Thoracic aorta (tissue), 2 donors: Measurements from ENCODE around the gene EZH2. TPM values are rescaled to one million over a fixed set of nuclear protein-coding genes. Genes with fewer than 3 reads are reported as not detected.

Experiments used
- ATAC-seq: fragments of 150-250 bp; one replicate; pipeline ENCODE4 v1.8.0; 2017; ENCODE audit warnings: low read depth; ENCODE audit not compliant: insufficient number of reproducible peaks, low FRiP score
- DNase-seq: peaks from one replicate; pipeline ENCODE4 v3.0.0-alpha.2; 2020; ENCODE audit warnings: low spot score
- H3K27ac ChIP-seq, 2 donors: fragments of 200-600 bp; sonication (generic); 1 replicate in 1 of 2; 2 replicates in 1 of 2; pipeline ENCODE4 v1.5.1; 2016; ENCODE audit warnings: mild to moderate bottlenecking in 2 of 2, moderate library complexity in 2 of 2
- H3K27me3 ChIP-seq: fragments of 200-600 bp; sonication (generic); replicated peaks from 2 replicates; pipeline ENCODE4 v1.6.0; 2016; ENCODE audit warnings: mild to moderate bottlenecking; ENCODE audit not compliant: insufficient read depth
- H3K36me3 ChIP-seq: fragments of 200-600 bp; sonication (generic); one replicate; pipeline ENCODE4 v1.5.1; 2016
- H3K4me1 ChIP-seq, 2 donors: fragments of 200-600 bp; sonication (generic); 1 replicate in 1 of 2; 2 replicates in 1 of 2; pipeline versions ENCODE4 v1.5.1 to v1.6.0; 2016; ENCODE audit warnings: low read depth in 2 of 2, mild to moderate bottlenecking in 1 of 2; ENCODE audit not compliant: control insufficient read depth in 1 of 2
- H3K4me3 ChIP-seq: fragments of 200-600 bp; sonication (generic); 2 replicates; pipeline ENCODE4 v1.5.1; 2016; ENCODE audit warnings: mild to moderate bottlenecking
- H3K9me3 ChIP-seq: fragments of 200-600 bp; sonication (generic); 2 replicates; pipeline ENCODE4 v1.5.1; 2016
- total RNA-seq, 2 donors: library from RNA; depleted of rRNA; stranded (reverse); fragments of >200 nt; gene quantifications; one replicate each; pipeline versions ENCODE4 v1.1.0 to v1.2.3, GENCODE V29; 2016
- TF ChIP-seq, protein P1 (sequence below): fragments of 200-600 bp; sonication (generic); IDR thresholded peaks from one replicate; pipeline ENCODE4 v1.5.1; 2019; ENCODE audit warnings: antibody characterized with exemption

EZH2 gene
- total RNA-seq, 2 donors from 2014 or later = 2.4 TPM; not detected in 1

DNA sequence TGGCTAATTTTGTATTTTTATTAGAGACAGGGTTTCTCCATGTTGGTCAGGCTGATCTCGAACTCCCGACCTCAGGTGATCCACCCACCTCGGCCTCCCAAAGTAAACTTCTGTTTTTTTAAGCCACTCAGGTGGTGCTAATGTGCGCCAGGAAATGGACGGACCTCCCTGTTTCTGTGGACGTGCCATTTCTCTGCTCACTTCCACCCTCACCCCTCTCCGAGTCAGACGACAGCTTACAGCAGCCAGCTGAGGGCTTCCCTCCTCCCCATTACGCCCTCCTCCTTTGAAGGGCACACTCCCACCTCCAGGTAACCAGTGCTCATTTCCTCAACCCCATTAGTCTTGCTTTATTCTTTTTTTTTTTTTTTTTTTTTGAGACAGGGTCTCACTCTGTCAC lies 41.7 kb upstream of the EZH2 start:
- TF ChIP-seq, protein P1, sequence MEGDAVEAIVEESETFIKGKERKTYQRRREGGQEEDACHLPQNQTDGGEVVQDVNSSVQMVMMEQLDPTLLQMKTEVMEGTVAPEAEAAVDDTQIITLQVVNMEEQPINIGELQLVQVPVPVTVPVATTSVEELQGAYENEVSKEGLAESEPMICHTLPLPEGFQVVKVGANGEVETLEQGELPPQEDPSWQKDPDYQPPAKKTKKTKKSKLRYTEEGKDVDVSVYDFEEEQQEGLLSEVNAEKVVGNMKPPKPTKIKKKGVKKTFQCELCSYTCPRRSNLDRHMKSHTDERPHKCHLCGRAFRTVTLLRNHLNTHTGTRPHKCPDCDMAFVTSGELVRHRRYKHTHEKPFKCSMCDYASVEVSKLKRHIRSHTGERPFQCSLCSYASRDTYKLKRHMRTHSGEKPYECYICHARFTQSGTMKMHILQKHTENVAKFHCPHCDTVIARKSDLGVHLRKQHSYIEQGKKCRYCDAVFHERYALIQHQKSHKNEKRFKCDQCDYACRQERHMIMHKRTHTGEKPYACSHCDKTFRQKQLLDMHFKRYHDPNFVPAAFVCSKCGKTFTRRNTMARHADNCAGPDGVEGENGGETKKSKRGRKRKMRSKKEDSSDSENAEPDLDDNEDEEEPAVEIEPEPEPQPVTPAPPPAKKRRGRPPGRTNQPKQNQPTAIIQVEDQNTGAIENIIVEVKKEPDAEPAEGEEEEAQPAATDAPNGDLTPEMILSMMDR = no peak
- DNase-seq (no peak), ATAC-seq (no peak)
- Histone ChIP-seq H3K4me1 (no peaks in the 10 kb centered on the region), H3K4me3 (no peak overlapping the region), H3K36me3 (no peaks in the 10 kb centered on the region), H3K27me3 (no peaks in the 10 kb centered on the region), H3K9me3 (no peaks in the 10 kb centered on the region), H3K27ac (no peak overlapping the region)

DNA sequence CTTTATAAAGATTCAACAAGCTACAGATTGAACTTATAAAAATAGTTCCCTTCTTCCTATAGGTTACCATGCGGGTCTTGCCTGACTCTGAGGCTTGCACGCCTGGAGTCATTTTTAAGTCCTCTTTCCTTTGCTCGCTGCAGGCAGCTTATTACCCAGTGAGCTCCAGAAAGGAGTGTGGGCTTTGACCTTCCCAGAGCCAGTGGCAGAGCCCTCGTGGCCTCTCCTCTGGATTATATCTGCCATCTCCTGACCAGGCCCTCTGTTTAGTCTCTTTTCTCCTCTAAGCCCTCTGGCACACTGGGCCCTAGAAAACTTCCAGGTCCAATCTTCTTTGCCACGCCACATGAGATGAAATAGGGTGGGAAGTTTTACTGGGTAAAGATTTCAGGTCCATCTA lies 39.9 kb upstream of the EZH2 start:
- Histone ChIP-seq H3K4me3 (no peak overlapping the region), H3K9me3 (no peaks in the 10 kb centered on the region)
- TF ChIP-seq, protein P1 = no peak

DNA sequence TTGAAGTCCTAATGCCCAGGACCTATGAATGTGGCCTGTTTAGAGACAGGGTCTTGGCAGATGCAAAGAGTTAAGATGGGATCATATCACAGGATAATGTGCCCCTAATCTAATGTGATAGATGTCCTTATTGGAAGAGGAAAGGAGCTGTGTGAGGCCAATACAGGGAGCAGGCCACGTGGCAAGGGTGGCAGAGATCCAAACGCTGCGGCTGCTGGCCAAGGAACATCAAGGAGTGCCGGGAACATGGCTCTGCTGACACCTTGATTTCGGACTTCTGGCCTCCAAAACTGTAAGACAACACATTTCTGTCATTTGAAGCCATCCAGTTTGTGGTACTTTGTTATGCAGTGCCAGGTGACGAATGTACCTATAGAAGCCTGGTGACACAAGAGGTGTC lies 37.7 kb upstream of the EZH2 start:
- TF ChIP-seq, protein P1 = no peak
- Histone ChIP-seq H3K36me3 (no peaks in the 10 kb centered on the region), H3K4me1 (no peaks in the 10 kb centered on the region), H3K9me3 (no peaks in the 10 kb centered on the region), H3K27ac (no peak overlapping the region), H3K4me3 (no peak overlapping the region), H3K27me3 (no peaks in the 10 kb centered on the region)
- no peak for ATAC-seq
- DNase-seq = no peak

More for the DNA sequence above, 39.9 kb upstream of the EZH2 start:
- H3K36me3 ChIP-seq = no peaks in the 10 kb centered on the region
- DNase-seq (no peak), ATAC-seq (no peak)
- no peaks in the 10 kb centered on the region for H3K4me1 ChIP-seq
- no peak overlapping the region for H3K27ac ChIP-seq
- no peaks in the 10 kb centered on the region for H3K27me3 ChIP-seq

DNA sequence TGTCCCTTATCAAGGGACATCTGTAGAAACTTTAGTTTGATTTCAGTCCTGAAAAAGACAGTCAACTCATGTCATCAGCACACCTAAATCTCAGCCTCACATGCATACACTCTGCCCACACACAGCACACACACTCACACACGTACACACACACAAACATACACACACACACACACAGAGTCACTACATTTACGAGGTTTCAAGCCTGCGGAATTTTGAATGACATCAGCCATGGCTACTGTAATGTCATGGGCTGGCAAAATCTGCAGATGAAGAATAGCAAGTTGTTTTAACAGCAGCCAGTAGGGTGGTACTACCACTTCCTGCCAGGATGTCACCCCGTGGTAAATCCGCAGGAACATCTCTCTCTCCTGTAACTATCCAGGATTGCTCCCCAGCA lies 37.1 kb upstream of the EZH2 start:
- Histone ChIP-seq H3K4me1 (no peaks in the 10 kb centered on the region), H3K4me3 (no peak overlapping the region), H3K27me3 (no peaks in the 10 kb centered on the region), H3K9me3 (no peaks in the 10 kb centered on the region), H3K27ac (no peak overlapping the region), H3K36me3 (no peaks in the 10 kb centered on the region)
- DNase-seq (no peak), ATAC-seq (no peak)
- TF ChIP-seq, protein P1 = no peak

DNA sequence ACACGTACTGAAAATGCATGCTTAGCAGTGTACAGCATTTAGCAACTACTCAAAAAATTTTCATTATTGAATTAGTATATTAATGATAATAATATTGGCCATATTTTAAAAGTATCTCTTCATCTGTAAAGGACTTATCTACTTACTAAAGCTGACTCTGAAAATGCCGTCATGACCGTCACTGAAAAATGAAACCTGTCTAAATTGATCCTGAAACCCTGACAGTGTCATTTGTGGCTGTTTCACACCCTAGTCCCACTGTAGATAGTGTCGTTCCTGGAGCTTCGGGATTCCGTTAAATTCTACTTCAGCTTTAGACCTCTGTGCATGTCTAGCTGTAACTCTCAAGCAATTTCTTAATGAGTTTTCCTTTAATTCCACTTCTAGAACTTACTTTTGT lies 35.8 kb upstream of the EZH2 start:
- H3K9me3 ChIP-seq = no peaks in the 10 kb centered on the region
- H3K4me3 ChIP-seq = no peak overlapping the region
- DNase-seq (no peak), ATAC-seq (no peak)
- H3K27ac ChIP-seq = no peak overlapping the region
- TF ChIP-seq, protein P1 = no peak
- no peaks in the 10 kb centered on the region for H3K4me1 ChIP-seq
- H3K27me3 ChIP-seq = no peaks in the 10 kb centered on the region
- H3K36me3 ChIP-seq = no peaks in the 10 kb centered on the region
